GM12878 (cell line): ENCODE data around the gene TDP2. TPM values are rescaled to one million over a fixed set of nuclear protein-coding genes. Genes with fewer than 3 reads are reported as not detected.

Experiments used
- ATAC-seq: fragments of 200-7000 bp; cut with Tn5 transposase; 3 replicates; pipeline ENCODE4 v1.9.1; 2020; ENCODE audit warnings: mild to moderate bottlenecking, moderate library complexity
- Bru-seq: library from RNA; stranded (reverse); fragments of 400-500 nt; gene quantifications from one replicate; lab custom pipeline; 2021; lab: Mats Ljungman, UMichigan
- BruChase-seq, 2 experiments: library from RNA; stranded (reverse); fragments of 400-500 nt; gene quantifications; one replicate each; lab custom pipeline; 2021; lab: Mats Ljungman, UMichigan
- BruUV-seq: library from RNA; stranded (reverse); fragments of 400-500 nt; replicated peaks from 2 replicates; lab custom pipeline; 2021; lab: Mats Ljungman, UMichigan
- CTCF ChIA-PET: fragments of 300-600 bp; sonication (Branson Sonifier 250); formaldehyde crosslinking; extraction: SDS; loops from one replicate; lab custom pipeline; 2021; ENCODE audit warnings: inconsistent platforms; lab: Yijun Ruan, JAX
- POLR2A ChIA-PET: fragments of 350-600 bp; formaldehyde crosslinking; extraction: SDS; loops from one replicate; lab custom pipeline; 2021; ENCODE audit warnings: inconsistent platforms; lab: Charles Lee
- RAD21 ChIA-PET: fragments of 300-600 bp; sonication (Branson Sonifier 250); formaldehyde crosslinking; loops from one replicate; lab custom pipeline; 2023; ENCODE audit warnings: antibody characterized with exemption; ENCODE audit not compliant: unreplicated experiment; lab: Charles Lee
- SMC1A ChIA-PET: fragments of 300-600 bp; sonication (Branson Sonifier 250); formaldehyde crosslinking; loops from one replicate; lab custom pipeline; 2023; ENCODE audit not compliant: unreplicated experiment, uncharacterized antibody; lab: Charles Lee
- DNase-seq: peaks from one replicate; pipeline ENCODE4 v3.0.0-alpha.2; 2011; ENCODE audit warnings: low read depth, low spot score
- FAIRE-seq: peaks from 3 replicates; lab custom pipeline; 2011; peaks lifted over from hg19 to GRCh38; lab: Jason Lieb, UNC
- H2AFZ ChIP-seq: 2 replicates; pipeline ENCODE4 v1.6.0; 2011; ENCODE audit warnings: low read depth, low read length, control low read depth; ENCODE audit not compliant: control insufficient read depth
- H3K27ac ChIP-seq: 2 replicates; pipeline ENCODE4 v1.5.1; 2011; ENCODE audit warnings: control low read depth; ENCODE audit not compliant: control insufficient read depth, insufficient read depth
- H3K27me3 ChIP-seq, 2 experiments: replicated peaks in 1 of 2; 2 replicates each; pipeline versions ENCODE4 v1.6.0 to v1.6.1; 2011; ENCODE audit warnings: low read length in 1 of 2; ENCODE audit not compliant: control insufficient read depth in 2 of 2, insufficient read depth in 2 of 2
- H3K36me3 ChIP-seq, 2 experiments: 2 replicates each; pipeline ENCODE4 v1.5.1; 2011; ENCODE audit warnings: low read length in 1 of 2; ENCODE audit not compliant: control insufficient read depth in 2 of 2, insufficient read depth in 2 of 2
- H3K4me1 ChIP-seq: 2 replicates; pipeline ENCODE4 v1.6.1; 2011; ENCODE audit warnings: mild to moderate bottlenecking, low read length, moderate library complexity, mixed read lengths; ENCODE audit not compliant: control insufficient read depth, insufficient read depth
- H3K4me2 ChIP-seq: 2 replicates; pipeline ENCODE4 v1.6.0; 2011; ENCODE audit warnings: control low read depth; ENCODE audit not compliant: control insufficient read depth, insufficient read depth
- H3K4me3 ChIP-seq: fragments of 200-600 bp; sonication (generic); 2 replicates; pipeline ENCODE4 v1.5.1; 2016
- H3K79me2 ChIP-seq: 2 replicates; pipeline ENCODE4 v1.6.0; 2011; ENCODE audit warnings: low read length; ENCODE audit not compliant: control insufficient read depth, insufficient read depth
- H3K9ac ChIP-seq: 2 replicates; pipeline ENCODE4 v1.8.0; 2011; ENCODE audit warnings: low read length, control low read depth, mixed read lengths; ENCODE audit not compliant: control insufficient read depth, insufficient read depth
- H3K9me3 ChIP-seq: replicated peaks from 3 replicates; pipeline ENCODE4 v1.5.1; 2011; ENCODE audit warnings: mild to moderate bottlenecking, low read length; ENCODE audit not compliant: control insufficient read depth, insufficient read depth
- H4K20me1 ChIP-seq: 2 replicates; pipeline ENCODE4 v1.6.0; 2011; ENCODE audit not compliant: control insufficient read depth, insufficient read depth
- ASH2L ChIP-seq: fragments of 300-600, 200-600 bp; sonication (generic); IDR thresholded peaks from 2 replicates; pipeline ENCODE4 v1.6.1; 2017; ENCODE audit warnings: low read depth, mild to moderate bottlenecking, borderline replicate concordance
- CHD1 ChIP-seq: IDR thresholded peaks from 2 replicates; pipeline ENCODE4 v1.6.1; 2012; ENCODE audit warnings: low read depth, low read length, improper control_type of control experiment
- CREB1 ChIP-seq: IDR thresholded peaks from 2 replicates; pipeline ENCODE4 v1.6.1; 2012; ENCODE audit warnings: low read depth, mild to moderate bottlenecking, inconsistent platforms
- IKZF1 ChIP-seq: fragments of 450-650 bp; conservative IDR thresholded peaks from 2 replicates; pipeline ENCODE4 v1.6.1; 2017; ENCODE audit warnings: antibody characterized with exemption, mild to moderate bottlenecking
- IRF4 ChIP-seq: IDR thresholded peaks from 2 replicates; pipeline ENCODE4 v1.6.1; 2011; ENCODE audit warnings: low read depth, low read length
- MXI1 ChIP-seq: fragments of 150-350 bp; IDR thresholded peaks from 2 replicates; pipeline ENCODE4 v1.6.1; 2011; ENCODE audit warnings: low read depth, mild to moderate bottlenecking, inconsistent platforms, low read length, improper control_type of control experiment
- NFXL1 ChIP-seq: fragments of 450-650 bp; IDR thresholded peaks from 2 replicates; pipeline ENCODE4 v1.6.1; 2017; ENCODE audit warnings: antibody characterized with exemption, mild to moderate bottlenecking, borderline replicate concordance
- POU2F2 ChIP-seq: IDR thresholded peaks from 3 replicates; pipeline ENCODE4 v1.6.1; 2011; ENCODE audit warnings: low read depth, mild to moderate bottlenecking, low read length, borderline replicate concordance
- RFX5 ChIP-seq: IDR thresholded peaks from 2 replicates; pipeline ENCODE4 v1.6.1; 2011; ENCODE audit warnings: low read depth, low read length, improper control_type of control experiment
- SIX5 ChIP-seq: IDR thresholded peaks from 2 replicates; pipeline ENCODE4 v1.6.1; 2011; ENCODE audit warnings: mild to moderate bottlenecking, low read depth, low read length, moderate library complexity; ENCODE audit not compliant: severe bottlenecking
- SP1 ChIP-seq: IDR thresholded peaks from one replicate; pipeline ENCODE4 v1.6.1; 2011; ENCODE audit warnings: low read depth, low read length
- SPI1 ChIP-seq: IDR thresholded peaks from 2 replicates; pipeline ENCODE4 v1.6.1; 2011; ENCODE audit warnings: low read depth, mild to moderate bottlenecking, low read length, moderate library complexity, borderline replicate concordance; ENCODE audit not compliant: insufficient read depth
- SREBF1 ChIP-seq: IDR thresholded peaks from 2 replicates; pipeline ENCODE4 v1.6.1; 2012; ENCODE audit warnings: mild to moderate bottlenecking, low read length
- SREBF2 ChIP-seq: IDR thresholded peaks from 2 replicates; pipeline ENCODE4 v1.6.1; 2012; ENCODE audit warnings: mild to moderate bottlenecking, low read length
- TCF12 ChIP-seq: IDR thresholded peaks from 2 replicates; pipeline ENCODE4 v1.6.1; 2011; ENCODE audit warnings: low read depth, mild to moderate bottlenecking, low read length
- ZZZ3 ChIP-seq: IDR thresholded peaks from 2 replicates; pipeline ENCODE4 v1.6.1; 2011; ENCODE audit warnings: low read depth; ENCODE audit not compliant: control insufficient read depth, insufficient read length
- WGBS: methylation state at CpG from one replicate; pipeline ENCODE4 v1.1.6; 2016; ENCODE audit warnings: low lambda C conversion rate; ENCODE audit not compliant: insufficient replicate concordance, insufficient coverage; ENCODE audit errors: missing lambda C conversion rate; 5-methylcytosine and 5-hydroxymethylcytosine counted together
- in situ Hi-C: fragments of 300-500 bp; cut with MboI; formaldehyde crosslinking; loops from 9 replicates; pipeline ENCODE4 v1.14.3; 2018; ENCODE audit warnings: mixed read lengths
- intact Hi-C: fragments of 100-400 bp; cut with micrococcal nuclease; formaldehyde crosslinking; loops from one replicate; pipeline ENCODE4 v1.14.2; 2022; ENCODE audit not compliant: unreplicated experiment
- long read RNA-seq, 2 experiments: library from polyadenylated mRNA; unstranded; transcript quantifications; one replicate each; pipeline ENCODE4 v2.0.0, GENCODE V29; 2019 to 2020
- polyA minus RNA-seq, 3 experiments: library from RNA; depleted of rRNA, polyadenylated mRNA; stranded (reverse); fragments of >200 nt; gene quantifications; 2 replicates each; pipeline ENCODE4 v1.2.3, GENCODE V29; 2011
- polyA plus RNA-seq, 11 experiments: library from polyadenylated mRNA; depleted of rRNA in 4 of 11; unstranded in 6 of 11; stranded (reverse) in 5 of 11; fragments of >200 nt; fragmentation: Nextera tagmentation in 4 of 11; fragmentation: Illumina TruSeq in 1 of 11; extraction: Ambion mirVana in 4 of 11; extraction: Trizol in 1 of 11; gene quantifications; 1 replicate in 1 of 11; 2 replicates in 10 of 11; pipeline versions ENCODE4 v1.2.1 to v1.2.3, GENCODE V29; 2011 to 2016; ENCODE audit warnings: inconsistent platforms in 2 of 11, missing spikeins in 2 of 11, low read depth in 1 of 11
- total RNA-seq, 4 experiments: library from RNA; depleted of rRNA in 3 of 4; stranded (reverse); fragments of >200 nt in 3 of 4; fragmentation: Illumina TruSeq in 1 of 4; extraction: Trizol in 1 of 4; gene quantifications; 2 replicates each; pipeline versions ENCODE4 v1.2.1 to v1.2.3, GENCODE V29; 2013 to 2021

Gene TDP2, protein sequence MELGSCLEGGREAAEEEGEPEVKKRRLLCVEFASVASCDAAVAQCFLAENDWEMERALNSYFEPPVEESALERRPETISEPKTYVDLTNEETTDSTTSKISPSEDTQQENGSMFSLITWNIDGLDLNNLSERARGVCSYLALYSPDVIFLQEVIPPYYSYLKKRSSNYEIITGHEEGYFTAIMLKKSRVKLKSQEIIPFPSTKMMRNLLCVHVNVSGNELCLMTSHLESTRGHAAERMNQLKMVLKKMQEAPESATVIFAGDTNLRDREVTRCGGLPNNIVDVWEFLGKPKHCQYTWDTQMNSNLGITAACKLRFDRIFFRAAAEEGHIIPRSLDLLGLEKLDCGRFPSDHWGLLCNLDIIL
- 44.7 and 45.5 TPM in 2 replicates for total RNA-seq (2013; cell fraction: nucleolus; rRNA removed)
- total RNA-seq (2014; rRNA removed) (32.1 and 35.1 TPM in 2 replicates), total RNA-seq (2014; rRNA removed; fragmentation: Illumina TruSeq; extraction: Trizol) (30.4 and 32.9 TPM in 2 replicates), total RNA-seq (2021) (35.8 and 38.1 TPM in 2 replicates), polyA plus RNA-seq (2011; rRNA removed) (48.7 and 71.6 TPM in 2 replicates), polyA plus RNA-seq (2014; fragmentation: Illumina TruSeq; extraction: Trizol) (52.5 and 59.2 TPM in 2 replicates), polyA plus RNA-seq (2014; fragmentation: Nextera tagmentation; extraction: Ambion mirVana) (10 to 100 TPM; 24.4 to 29.8 TPM), polyA plus RNA-seq (2014; rRNA removed) (35.3 and 39.6 TPM in 2 replicates), polyA plus RNA-seq (2016; fragmentation: Nextera tagmentation; extraction: Ambion mirVana) (10 to 100 TPM; 50.5 to 53.3 TPM), polyA minus RNA-seq (2011; rRNA and poly(A)+ RNA removed) (20.3 and 20.5 TPM in 2 replicates), Bru-seq, nascent RNA (percentile 94 among the genes with signal in this experiment), BruChase-seq, experiment 1, labeled RNA remaining after a 6-hour chase (percentile 86 among the genes with signal in this experiment), BruChase-seq, experiment 2, labeled RNA remaining after a 2-hour chase (percentile 93 among the genes with signal in this experiment)
- 26.8 TPM for polyA plus RNA-seq (2011; ENCODE audit: low read depth)
- polyA plus RNA-seq (2011; cell fraction: cytosol; rRNA removed) = 18.0 and 28.8 TPM in 2 replicates
- polyA plus RNA-seq (2011; cell fraction: nucleus; rRNA removed) = 33.2 and 46.6 TPM in 2 replicates
- polyA plus RNA-seq (2012) = 35.9 and 36.0 TPM in 2 replicates
- 10.8 and 11.3 TPM in 2 replicates for polyA minus RNA-seq (2011; cell fraction: cytosol; rRNA and poly(A)+ RNA removed)
- 33.6 and 57.3 TPM in 2 replicates for polyA minus RNA-seq (2011; cell fraction: nucleus; rRNA and poly(A)+ RNA removed)
- long read RNA-seq, experiment 1, transcript TDP2-202 (7 exons, 2,071 nt) = major isoform, 23 of 24 reads
- long read RNA-seq, experiment 1, partial matches to known transcripts = 0 of 24 reads
- long read RNA-seq, experiment 1, other reads (novel, unspliced or antisense) = 1 of 24 reads
- long read RNA-seq, experiment 2, transcript TDP2-202 (7 exons, 2,071 nt) = major isoform, 79 of 115 reads
- long read RNA-seq, experiment 2, partial matches to known transcripts = 20 of 115 reads
- long read RNA-seq, experiment 2, other reads (novel, unspliced or antisense) = 15 of 115 reads

DNA sequence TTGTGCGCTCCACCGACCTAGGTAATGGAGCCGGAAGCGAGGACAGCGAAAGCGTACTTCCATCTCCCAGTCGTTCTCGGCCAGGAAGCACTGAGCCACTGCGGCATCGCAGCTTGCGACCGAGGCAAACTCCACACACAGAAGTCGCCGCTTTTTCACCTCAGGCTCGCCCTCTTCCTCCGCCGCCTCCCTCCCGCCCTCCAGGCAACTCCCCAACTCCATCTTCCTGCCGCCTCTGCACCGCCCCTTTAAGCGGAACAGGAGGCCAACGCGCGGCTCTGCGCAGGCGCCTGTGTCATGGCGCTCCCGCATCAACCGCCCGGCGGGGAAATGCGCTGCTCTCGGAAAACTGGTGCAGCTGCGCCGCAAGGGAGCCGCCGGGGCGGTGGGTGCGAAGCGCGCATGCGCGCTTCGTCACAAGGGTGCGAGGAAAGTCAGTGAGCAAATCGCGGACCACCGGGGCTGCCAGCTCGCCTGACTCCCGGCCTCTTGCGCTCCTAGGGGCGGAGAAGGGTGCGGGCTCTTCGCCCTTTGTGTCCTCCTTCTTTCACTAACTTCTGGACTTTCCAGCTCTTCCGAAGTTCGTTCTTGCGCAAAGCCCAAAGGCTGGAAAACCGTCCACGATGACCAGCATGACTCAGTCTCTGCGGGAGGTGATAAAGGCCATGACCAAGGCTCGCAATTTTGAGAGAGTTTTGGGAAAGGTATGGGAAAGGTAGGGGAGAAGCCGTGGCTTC is at the start of gene TDP2, which contains the start of gene ACOT13:
TDP2 (minus strand) TSS at position 259 of the 737 bp plus-strand sequence; CDS start at position 222, 37 bp downstream.
ACOT13 (plus strand) TSS at position 437 of the 737 bp plus-strand sequence; CDS start at position 624, 187 bp downstream.
- WGBS = under 1% methylated on average over 57 of the region's 62 CpGs
- Histone ChIP-seq H3K36me3 (peaks cover 0 to 12% of the 10 kb centered on the region in 2 experiments; a peak in 2 of 4 replicates), H3K79me2 (peaks cover 39% of the 10 kb centered on the region), H4K20me1 (no peaks in the 10 kb centered on the region), H3K4me2 (peak within 1 kb of the TSS; percentile 90), H3K27ac (peak within 1 kb of the TSS; percentile 90), H3K4me1 (peaks cover 10% of the 10 kb centered on the region), H3K4me3 (peak within 1 kb of the TSS; percentile 94), H3K9me3 (peaks cover 1% of the 10 kb centered on the region; the same call in 1 of the 3 replicates), H2AFZ (peak within 1 kb of the TSS; percentile 98), H3K27me3 (no peaks in the 10 kb centered on the region), H3K9ac (peak within 1 kb of the TSS; percentile 89)
- ATAC-seq (peak; percentile 97), FAIRE-seq (peak; percentile 31), DNase-seq (peak; percentile 86)
- ChIA-PET CTCF (interaction anchor here (0.8 to 1.6 kb wide), 6 partner anchors 55 to 171 kb away, joined by 3 to 6 read pairs (median 4); partner anchors contain the start of gene ALDH5A1), RAD21 (interaction anchor here (1.0 to 1.4 kb wide), 5 partner anchors 19 to 171 kb away, joined by 3 to 5 read pairs (median 4); partner anchors contain the start of gene C6orf62), SMC1A (interaction anchor here (0.9 to 1.5 kb wide), 7 partner anchors 14 to 141 kb away, joined by 3 to 4 read pairs (median 3); partner anchors contain the start of gene KIAA0319), POLR2A (interaction anchor here (0.5 to 1.6 kb wide), 7 partner anchors 42 to 324 kb away, joined by 3 to 6 read pairs (median 3); partner anchors contain the start of gene ALDH5A1)
- in situ Hi-C loops = no loop called here
- BruUV-seq = TSS peak; percentile 92
- intact Hi-C loops = loop anchor here (2.0 kb wide), 1 partner anchor 54 kb away; no protein-coding TSS in a partner anchor
- TF ChIP-seq ZZZ3 (no peak), TCF12 (peak; percentile 78), MXI1 (peak; percentile 76; the same call in 1 of the 2 replicates), SP1 (peak; percentile 71), ASH2L (0 out of 2 replicates have a peak, but pooled peaks have one; percentile 26), RFX5 (peak; percentile 40; the same call in 1 of the 2 replicates), POU2F2 (peak; percentile 63), SPI1 (peak; percentile 35; the same call in 1 of the 2 replicates), IKZF1 (peak; percentile 97), IRF4 (0 out of 2 replicates have a peak, but pooled peaks have one; percentile 3), NFXL1 (no peak), CREB1 (peak; percentile 64; the same call in 1 of the 2 replicates), CHD1 (no peak), SREBF1 (no peak), SIX5 (peak; percentile 46), SREBF2 (no peak)
